NCI-H748 (cell line): ENCODE measurements around the gene DLX5.
"Not testable (repeated sequence)": the region's sequence is repeated elsewhere in the genome, so short reads cannot be mapped to it uniquely, and the experiment has no call there.

Experiments used
- DNase-seq: peaks from one replicate; lab custom pipeline; 2025; ENCODE audit not compliant: unreplicated experiment; lab: John Stamatoyannopoulos, UW

Gene DLX5

GRCh38 chr7:97024209-97025129, at the start of gene DLX5:
Gene DLX5 (minus strand): TSS chr7:97024831. CDS start chr7:97024623, 208 bp downstream.
- no peak for DNase-seq

- not testable (repeated sequence) for DNase-seq
Measured at GRCh38 chr7:97072025-97072424, 47.4 kb upstream of the DLX5 start.

DNA sequence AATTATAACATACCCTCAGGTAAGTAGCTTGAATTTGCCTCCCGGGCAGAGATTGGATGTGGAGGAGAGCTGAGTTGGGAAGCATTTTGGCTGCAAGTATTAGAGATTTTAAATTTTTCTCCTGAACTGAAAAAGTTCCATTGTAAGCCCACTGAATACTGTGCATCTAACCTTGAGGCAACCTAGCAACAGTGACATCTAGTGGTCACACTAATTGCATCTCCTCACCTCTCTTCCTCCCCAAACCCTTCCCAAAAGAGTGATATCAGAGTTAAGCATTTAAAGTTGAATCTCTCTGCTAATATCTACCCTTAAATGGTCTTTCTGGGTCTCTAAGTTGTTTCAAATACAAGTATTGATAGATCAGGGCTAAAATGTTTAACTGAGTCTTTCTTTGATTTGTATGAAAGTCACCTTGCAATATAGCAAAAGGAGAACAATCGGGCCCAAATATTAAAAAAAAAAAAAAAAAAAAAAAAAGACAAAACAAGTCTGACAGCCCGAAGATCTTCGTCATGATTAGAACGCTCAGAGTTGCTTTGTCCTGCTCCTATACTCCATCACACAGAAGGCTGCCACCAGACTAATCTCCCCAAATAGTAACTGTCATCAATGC, 40.4 kb upstream of the DLX5 start:
- peak; percentile 84 for DNase-seq

- no peak for DNase-seq
Measured at GRCh38 chr7:97064020-97064419, 39.4 kb upstream of the DLX5 start.

DNA sequence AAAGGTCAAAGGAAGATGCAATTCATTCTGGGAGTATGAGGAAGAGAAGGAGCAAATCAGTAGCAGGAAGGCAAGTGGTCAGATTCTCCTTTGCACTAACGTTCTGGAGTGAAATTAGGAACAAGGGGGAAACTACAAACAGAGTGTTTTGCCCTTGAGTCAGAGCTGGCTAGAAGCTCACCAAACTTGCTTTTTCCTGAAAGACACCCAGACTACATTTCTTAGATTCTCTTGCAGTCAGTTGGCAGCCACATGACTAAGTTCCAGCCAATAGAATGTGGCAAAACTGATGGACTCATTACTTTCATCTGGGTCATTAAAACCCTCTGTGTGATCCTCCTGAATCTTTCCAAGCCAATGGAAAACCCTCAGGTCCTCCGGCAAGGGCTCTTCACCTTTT, 18.6 kb upstream of the DLX5 start:
- no peak for DNase-seq

DNA sequence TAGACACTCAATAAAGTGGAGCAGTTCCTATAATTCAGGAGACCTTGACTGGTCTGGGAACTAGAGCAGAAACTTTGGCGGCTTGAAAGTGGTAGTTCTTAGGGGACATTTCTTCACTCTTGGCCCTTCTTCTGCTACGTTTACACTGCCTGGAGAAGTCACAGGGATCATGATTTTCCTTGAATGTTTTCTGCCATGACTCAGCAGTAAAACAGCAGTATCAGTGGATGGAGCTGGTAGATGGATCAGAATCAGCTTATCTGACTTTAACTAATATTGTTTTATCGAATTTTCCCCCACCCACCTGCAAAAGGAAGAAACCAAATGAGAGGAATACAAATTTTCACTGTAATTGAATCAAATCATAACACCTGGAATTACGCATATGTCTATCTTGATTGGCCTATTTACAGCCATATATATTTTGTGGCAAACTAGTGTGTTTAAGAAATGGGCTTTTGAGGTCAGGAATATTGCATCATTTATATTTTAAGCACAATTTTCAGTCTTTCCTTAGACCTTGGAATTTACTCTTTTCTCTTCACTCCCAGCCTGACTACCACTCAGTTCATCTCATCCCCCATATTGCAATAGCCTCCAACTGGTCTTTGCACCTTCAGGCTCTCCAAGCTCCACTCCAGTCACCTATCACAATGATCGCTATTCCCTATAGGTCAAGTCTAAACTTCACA, 14.9 kb upstream of the DLX5 start:
- DNase-seq: no peak

DNA sequence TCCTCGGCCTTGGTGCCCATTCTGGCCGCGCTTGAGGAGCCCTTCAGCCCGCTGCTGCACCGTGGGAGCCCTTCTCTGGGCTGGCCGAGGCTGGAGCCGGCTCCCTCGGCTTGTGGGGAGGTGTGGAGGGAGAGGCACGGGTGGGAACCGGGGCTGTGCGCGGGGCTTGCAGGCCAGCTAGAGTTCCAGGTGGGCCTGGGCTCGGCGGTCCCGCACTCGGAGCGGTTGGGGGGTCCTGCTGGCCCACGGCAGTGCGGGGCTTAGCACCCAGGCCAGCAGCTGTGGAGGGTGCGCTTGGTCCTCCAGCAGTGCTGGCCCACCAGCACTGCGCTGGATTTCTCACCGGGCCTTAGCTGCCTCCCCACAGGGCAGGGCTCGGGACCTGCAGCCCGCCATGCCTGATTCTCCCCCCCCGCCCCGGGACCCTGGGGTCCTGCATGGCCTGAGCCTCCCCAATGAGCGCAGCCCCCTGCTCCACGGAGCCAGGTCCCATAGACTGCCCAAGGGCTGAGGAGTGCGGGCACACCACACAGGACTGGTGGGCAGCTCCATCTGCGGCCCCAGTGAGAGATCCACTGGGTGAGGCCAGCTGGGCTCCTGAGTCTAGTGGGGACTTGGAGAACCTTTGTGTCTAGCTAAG, 9.7 kb upstream of the DLX5 start:
- DNase-seq: not testable (repeated sequence)

DNA sequence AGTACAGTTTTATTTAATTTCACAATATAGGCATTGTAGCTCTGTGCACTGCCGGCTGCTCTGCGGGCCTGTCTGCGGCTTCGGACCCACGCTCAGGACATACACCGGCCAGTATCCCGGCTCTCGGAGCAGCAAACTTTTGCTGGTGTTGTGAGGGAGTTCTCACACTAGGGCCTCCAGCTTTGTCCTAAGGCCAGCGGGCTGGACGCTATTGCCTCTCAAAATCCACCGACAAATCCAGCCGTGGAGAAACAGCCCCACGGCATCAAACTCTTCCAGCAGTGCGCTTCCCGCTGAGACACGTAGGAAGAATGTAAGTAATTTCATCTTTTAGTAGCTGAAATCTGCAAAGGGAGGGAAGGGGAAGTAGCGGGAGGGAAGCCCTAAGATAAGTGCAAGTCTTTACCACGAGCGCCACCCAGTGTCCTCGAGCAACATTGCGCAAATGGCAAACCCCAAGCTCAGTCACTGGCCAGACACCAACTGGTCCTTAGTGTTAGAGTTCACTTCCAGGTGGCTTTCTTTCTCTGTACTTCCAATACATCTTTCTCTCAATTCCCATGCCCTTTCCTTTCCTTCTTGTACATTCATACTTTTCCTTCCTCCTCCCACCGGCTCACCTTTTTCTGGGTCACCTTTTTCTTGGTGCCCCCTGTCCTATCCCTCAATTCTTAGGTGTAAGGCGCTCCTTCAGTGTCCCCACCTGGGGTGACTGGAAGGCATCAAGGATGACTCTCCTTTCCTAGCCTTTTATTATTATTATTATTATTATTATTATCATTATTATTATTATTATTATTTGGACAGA, 3.0 kb upstream of the DLX5 start:
- DNase-seq: no peak

DNA sequence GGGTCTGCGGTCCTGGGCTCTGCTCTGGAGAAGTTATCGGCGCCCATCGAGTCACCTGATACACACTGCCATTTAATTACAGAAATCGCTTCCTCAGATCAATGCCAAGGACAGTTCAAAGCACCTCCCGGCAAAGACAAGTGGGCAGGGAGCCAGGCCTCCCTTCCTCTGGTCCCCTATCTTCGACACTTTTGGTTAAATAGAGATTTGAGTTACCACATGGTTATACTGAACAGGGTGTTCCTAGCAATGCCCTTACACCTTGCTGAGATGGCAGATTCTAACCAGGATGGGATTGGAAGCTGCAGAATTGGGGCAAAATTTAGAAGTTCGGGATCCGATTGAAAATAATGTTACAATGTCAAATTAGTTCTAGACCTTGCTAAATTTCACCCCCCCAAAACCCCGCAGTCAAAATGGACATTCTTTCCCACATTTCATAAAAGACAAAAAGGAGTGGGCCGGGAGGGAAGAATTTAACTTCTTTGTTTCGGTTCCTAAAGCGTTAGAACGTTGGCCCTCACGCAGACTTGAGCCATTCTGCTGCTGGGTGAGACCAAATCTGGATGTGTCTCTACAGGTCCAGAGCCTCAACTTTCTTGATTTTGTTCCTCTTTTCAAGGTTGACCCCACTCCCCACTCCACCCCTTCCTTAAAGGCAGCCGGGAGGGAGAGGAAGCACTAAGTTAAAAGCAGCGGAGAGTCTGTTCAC, 2.2 kb upstream of the DLX5 start:
- DNase-seq: no peak

DNA sequence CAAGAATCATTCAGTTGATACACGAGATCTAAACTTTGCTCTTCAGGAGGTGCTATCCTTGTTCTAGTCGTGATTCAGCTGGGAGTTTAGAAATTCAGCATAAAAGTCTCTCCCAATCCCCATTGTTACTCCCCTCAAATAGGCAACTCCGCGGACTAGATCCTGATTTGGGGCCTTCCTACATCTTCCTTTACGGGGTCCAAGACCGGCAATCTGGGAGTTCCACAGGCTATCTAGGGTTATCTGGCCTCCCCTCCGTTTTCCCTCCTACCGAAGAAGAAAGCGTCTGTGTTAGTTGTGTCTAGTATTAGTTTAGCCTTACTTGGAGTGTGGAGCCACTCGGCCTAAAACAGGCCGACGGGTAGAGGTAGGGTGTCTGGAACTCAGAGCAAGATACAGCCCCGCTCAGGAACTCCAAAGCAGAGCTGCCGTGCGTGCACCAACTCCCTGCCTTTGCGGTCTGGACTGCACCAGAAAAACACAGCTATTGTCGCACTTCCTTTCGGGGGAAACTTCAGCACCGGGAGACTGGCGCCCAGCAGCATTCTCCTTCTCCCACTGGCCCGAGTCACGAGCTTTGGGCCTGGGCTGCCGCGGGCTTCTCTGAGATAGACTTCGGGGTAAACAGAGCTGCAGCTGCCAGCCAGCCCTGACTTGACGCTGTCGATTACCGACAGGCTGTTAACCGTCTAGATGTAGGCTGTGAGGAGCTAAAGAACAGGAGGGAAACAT, 1.5 kb upstream of the DLX5 start:
- no peak for DNase-seq

DNA sequence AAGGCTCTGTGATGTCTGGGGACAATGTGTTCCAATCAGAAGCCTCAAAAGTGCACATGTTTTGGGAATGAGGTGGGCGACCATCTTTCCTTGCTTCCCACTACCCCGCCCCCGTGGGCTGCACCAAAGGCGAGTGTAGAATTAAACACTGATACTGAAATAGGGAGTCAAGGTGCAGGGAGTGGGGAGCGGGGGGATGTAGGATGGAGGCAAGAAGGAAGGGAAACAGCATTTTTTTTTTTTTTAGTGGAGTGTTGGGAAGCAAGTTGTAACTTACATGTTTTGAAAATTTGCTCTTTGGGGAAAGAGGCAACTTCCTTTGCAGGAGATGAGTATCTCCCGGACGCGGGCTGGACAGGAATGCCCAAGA, 484 bp upstream of the DLX5 start:
- no peak for DNase-seq

DNA sequence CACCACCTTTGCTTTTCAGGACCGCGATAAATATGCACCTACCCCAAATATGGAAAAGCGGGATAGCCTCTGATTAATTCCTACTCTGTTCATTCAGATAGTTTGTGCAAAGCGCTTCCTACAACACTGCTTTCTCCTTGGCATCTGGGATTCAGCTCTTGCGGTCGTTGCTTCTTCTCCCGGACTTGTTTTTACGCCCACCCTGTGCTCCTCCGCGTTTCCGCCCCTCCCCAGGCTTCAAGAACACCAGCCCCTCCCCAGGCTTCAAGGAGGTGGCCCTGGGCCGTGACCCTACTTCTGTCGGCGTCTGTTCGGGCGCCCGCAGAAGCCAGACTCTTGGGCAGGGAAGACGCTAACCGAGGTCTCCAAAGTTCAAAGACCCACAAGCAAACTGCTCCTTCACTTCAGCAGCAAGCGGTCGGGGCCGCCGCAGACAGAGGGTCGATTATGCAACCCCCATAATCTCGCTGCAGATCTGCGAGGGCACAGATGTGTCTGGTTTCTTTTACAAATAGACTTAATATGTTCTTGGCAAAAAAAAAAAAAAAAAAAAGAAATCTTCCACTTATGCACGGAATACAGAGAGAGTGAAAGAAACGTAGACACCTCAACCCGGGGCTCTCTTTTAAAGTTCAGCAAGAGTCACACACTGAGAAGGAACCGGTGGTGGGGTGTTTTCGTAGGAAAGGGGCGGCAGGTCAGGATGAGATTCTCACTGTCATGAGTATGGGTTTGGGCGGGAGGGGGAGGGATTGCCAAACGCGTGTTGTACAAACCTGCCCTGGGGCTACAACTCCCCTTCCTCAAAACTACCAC, 1.9 kb downstream of the DLX5 start:
- DNase-seq: no peak

DNA sequence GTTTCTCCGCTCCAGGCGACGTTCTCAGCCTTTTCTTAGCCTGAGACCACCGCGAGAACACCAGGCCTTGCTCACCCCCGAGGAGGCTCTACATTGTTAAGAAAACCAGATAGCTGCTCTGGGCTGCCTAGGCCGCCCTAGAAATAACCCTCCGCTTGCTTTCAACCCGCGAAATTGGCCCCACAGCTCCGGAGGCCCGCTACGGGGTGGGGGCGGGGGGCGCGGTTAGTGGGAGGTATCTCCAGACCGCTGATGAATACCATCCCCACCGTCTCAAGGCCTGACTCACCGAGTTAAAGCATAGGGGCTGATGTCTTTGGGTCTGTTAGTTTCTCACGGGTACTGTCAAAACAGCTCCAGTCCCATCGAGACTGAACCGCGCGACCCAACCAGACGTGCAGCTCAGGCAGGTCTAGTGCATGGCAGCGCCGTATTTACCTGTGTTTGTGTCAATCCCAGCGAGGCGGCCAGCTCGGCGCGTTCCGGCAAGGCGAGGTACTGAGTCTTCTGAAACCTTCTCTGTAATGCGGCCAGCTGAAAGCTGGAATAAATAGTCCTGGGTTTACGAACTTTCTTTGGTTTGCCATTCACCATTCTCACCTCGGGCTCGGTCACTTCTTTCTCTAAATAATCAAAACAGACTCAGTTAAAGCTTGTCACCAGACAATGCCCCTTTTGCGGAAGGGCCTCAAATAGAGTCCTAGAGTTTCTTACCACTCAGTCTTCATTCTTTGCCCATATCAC, 2.7 kb downstream of the DLX5 start:
- no peak for DNase-seq

DNA sequence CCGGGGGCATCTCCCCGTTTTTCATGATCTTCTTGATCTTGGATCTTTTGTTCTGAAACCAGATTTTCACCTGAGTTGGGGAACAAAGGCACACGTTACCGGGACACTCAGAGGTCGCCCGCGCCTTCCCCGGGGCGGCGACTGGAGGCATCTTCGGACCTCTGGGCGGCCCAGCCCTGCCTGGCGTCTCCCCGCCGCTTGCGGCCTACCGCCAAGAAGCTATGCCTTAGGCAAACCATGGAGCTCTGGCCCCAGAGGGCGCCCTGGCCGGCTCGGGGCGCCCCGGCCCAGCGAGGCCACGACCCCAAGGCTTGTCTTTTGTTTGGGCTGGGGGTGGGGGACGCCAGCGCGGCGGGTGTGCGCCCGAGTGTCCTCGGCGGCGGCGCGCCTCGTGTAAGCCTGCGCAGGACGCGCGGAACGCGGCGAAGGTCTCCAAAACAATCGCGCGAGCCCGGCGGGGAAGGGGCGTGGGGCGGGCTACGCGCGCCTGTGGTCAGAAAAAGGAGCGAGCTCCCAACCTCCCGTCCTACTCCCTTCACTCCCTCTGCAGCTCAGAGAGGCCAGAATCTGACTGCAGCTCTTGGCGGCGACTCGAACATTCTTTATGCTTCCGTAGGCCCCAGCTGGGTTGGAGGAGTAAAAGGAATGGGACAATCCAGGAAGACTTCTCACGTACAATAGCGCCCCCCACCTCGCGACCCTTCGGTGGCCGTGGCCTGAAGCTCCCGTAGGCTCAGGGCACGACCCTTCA, 3.5 kb downstream of the DLX5 start:
- no peak for DNase-seq

GRCh38 chr7:97020601-97020995, 4.0 kb downstream of the DLX5 start:
- no peak for DNase-seq

GRCh38 chr7:97019710-97020225, 4.9 kb downstream of the DLX5 start:
- peak; percentile 86 for DNase-seq
